Raji (cell line): Measurements from ENCODE around the gene DIP2B.

Source experiments
- POLR2A ChIP-seq: IDR thresholded peaks from 2 replicates; pipeline ENCODE4 v1.6.1; 2011; ENCODE audit warnings: low read depth, low read length, control low read depth; ENCODE audit not compliant: insufficient read depth

The DIP2B gene

DNA sequence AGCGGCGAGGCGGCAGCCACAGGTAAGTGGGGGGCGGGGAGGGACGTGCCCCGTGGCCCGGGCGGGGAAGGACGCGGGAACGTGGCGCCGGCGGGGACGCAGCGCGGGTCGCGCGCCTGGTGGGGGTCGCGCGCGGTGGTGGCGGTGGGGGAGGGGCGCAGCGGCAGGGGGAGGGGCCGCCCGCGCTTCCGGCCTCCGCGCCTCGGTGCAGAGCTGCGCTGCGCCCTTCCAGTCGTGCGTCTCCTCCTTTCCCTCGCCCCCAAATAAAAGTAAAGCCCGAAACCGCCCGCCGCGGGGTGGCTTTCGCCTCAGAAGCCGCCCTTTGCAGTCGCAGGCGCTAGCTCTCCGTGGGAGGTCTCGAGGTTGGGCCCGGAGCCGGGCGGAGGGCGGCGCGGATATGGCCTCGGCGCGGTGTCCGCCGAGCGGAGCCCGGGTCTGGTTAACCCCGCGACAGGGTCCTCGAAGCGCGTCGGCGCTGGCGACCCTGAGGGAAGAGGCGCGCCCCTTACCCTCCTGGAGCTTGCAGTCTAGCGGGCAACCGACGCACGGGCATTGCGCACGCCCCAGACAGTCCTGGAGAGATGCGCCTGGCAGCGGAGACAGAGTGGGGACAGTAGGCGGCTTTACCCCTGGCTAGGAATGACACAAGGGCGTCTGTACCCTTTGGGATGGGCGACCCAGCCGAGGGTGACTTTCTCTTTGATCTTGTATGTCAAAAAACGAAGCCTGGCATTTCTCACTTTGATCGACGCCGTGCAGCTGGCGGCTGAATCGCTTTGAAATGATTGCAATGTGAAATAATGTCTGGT lies 259.7 kb downstream of the DIP2B start:
- peak; percentile 45; the same call in 1 of the 2 replicates for TF ChIP-seq POLR2A

DNA sequence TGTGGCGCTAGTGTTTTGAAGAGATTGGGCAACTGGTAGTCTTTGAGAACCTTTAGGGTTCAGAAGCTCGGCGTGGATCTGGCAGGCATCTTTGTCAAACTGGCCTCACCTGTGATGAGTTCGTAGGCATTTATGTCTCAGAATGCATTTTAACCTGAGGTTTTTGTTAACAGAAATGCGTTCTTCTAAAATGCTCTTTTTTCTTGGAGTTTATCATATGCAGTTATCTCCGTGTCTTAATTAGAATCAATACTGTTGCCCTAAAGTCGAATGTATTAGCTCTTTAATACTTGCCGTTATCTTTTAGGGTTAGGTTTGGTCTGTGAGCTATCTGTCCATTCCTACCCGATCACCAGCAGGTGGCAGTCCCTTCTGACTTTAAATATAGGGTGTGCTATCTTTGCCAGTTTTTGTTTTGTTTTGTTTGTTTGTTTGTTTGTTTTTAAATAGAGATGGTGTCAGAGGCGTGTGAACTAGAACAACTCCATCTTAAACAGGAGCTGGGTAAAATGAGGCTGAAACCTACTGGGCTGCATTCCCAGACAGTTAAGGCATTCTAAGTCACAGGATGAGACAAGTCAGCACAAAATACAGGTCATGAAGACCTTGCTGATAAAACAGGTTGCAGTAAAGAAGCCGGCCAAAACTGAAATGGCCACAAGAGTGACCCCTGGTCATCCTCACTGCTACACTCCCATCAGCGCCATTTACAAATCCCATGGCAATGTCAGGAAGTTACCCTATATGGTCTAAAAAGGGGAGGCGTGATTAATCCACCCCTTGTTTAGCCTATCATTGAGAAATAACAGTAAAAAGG lies 260.5 kb downstream of the DIP2B start:
- TF ChIP-seq POLR2A: no peak

DNA sequence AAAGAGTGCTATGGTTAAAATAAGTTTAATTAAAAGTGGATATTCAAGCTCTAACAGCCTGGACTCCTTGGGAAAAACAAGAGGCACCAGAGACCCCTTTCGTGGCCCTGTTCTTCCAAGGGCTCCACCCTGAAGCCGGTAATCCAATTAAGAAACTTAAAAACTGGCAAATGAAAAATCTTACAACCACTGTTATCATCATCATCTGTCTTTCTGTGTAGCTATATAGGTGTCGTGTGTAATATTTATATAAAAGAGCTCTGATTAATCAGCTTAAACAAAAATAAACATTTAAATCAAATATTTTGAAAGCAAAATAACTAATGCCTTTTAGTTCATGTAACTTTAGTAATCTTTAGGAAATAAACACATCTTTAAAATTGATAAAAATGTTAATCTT lies 263.6 kb downstream of the DIP2B start:
- TF ChIP-seq POLR2A: no peak

DNA sequence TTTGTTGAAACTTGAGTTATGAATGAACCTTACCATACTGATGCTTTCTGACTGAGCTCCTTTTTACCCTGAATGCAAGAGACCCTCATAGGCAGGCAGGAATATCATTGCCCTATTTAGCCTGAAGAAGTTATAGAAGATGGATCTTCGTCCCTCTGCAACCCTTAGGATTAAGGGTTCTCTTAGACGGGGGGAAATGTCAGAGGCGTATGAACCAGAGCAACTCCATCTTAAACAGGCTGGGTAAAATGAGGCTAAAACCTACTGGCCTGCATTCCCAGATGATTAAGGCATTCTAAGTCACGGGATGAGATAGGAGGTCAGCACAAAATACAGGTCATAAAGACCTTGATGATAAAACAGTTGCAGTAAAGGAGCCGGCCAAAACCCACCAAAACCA lies 266.6 kb downstream of the DIP2B start:
- TF ChIP-seq POLR2A: no peak

DNA sequence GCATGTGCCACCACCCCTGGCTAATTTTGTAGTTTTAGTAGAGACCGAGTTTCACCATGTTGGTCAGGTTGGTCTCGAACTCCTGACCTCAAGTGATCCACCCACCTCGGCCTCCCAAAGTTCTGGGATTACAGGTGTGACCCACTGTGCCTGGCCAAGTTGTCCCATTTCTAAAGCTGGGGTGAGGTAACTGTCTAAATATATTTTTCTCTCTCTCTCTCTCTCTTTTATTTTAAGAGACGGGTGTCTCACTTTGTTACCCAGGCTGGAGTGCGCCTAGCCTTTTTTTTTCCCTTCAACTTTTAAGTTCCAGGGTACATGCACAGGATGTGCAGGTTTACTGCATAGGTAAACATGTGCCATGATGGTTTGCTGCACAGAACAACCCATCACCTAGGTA lies 267.7 kb downstream of the DIP2B start:
- no peak for TF ChIP-seq POLR2A

DNA sequence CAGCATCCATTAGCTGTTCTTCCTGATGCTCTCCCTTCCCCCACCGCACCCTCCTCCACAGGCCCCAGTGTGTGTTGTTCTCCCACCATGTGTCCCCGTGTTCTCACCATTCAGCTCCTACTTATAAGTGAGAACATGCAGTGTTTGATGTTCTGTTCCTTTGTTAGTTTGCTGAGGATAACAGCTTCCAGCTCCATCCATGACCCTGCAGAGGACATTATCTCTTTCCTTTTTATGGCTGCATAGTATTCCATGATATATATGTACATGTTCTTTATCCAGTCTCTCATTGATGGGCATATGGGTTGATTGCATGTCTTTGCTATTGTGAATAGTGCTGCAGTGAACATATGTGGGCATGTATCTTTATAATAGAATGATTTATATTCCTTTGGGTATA lies 268.1 kb downstream of the DIP2B start:
- TF ChIP-seq POLR2A: no peak

DNA sequence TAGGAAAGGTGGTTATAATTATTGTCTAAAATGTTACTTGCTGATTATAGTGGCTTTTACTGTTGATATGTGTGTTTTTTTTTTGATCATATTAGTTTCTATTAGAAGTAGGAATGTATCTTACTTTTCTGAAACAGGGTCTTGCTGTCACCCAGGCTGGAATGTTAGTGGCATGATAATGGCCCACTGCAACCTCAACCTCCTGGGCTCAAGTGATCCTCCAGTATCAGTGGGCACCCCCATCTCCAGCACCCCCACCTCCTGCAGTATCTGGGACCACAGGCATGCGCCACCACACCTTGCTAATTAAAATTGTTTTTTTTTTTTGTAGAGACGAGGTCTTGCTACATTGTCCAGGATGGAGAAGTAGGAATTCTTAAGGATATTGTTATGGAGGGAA lies 270.5 kb downstream of the DIP2B start:
- no peak for TF ChIP-seq POLR2A

DNA sequence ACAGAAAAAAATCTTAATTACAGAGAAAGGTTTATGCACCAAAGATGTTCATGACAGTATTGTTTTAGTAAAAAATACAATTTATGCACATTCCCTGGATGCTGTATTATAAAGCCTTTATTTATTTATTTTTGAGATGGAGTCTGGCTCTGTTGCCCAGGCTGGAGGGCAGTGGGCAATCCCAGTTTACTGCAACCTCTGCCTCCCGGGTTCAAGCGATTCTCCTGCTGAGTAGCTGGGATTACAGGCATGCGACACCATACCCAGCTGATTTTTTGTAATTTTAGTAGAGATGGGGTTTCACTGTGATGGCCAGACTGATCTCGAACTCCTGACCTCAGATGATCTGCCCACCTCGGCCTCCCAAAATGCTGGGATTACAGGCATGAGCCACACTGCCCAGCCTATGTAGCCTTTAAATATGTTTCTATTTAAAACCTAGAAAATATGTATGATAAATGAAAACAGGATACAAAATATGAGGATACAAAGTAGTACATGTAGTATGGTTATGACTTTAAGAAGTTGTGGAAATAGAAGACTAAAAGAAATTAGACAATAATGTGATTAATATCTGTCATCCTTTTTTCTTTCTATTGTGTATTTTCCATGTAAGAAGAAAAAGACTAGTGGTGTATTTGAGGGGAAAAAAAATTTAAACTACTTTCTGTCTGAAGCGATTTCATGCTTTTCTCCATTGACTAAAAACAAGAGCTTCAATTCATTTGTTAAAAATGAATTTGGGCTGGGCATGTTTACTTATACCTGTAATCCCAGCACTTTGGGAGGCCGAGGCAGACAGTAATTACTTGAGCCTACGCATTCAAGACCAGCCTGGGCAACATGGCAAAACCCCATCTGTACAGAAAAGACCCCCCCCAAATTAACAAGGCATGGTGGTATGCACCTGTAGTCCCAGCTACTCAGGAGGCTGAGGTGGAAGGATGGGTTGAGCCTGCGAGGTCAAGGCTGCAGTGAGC lies 272.3 kb downstream of the DIP2B start:
- no peak for TF ChIP-seq POLR2A

DNA sequence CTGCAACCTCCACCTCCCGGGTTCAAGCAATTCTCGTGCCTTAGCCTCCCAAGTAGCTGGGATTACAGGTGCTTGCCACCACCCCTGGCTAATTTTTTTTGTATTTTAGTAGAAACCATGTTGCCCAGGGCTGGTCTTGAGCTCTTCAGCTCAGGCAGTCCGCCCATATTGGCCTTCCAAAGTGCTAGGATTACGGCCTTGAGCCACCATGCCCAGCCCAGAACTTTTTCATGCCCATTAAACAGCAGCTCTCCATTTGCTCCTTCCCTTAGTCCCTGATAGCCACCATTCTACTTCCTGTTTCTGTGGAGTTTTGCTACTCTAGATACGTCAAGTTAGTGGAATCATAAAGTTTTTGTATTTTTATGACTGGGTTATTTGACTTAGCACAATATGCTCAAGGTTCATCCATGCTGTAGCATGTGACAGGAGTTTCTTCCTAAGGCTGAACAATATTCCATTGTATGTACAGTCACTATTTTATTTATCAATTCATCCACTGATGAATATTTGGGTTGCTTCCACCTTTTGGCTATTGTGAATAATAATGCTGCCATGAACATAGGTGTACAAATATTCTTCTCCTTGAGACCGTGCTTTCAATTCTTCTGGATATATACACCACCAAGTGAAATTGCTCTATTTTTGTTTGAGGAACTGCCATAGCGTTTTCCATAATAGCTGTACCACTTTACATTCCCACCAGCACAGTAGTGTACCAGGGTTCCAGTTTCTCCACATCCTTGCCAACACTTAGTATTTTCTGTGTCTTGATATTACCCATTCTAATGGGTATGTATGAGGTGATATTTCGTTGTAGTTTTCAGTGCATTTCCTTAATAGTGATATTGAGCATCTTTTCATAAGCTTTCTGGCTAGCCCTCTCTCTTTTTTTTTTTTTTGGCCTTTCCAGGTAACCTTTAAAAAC lies 274.1 kb downstream of the DIP2B start:
- TF ChIP-seq POLR2A: no peak

DNA sequence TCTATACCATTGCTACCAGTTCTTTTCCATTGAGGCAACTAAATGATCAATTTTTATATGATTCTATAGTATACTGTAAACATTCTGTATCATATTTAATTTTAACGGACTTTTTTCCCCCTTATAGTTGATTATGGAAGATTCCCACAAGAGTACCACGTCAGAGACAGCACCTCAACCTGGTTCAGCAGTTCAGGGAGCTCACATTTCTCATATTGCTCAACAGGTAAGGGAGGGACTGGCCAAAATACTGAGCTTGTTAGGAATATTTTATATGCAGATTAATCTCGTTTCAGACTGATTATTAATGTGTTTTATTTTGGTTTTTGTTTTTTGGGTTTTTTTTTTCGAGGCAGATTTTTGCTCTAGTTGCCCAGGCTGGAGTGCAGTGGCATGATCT lies 275.2 kb downstream of the DIP2B start:
- TF ChIP-seq POLR2A: no peak

DNA sequence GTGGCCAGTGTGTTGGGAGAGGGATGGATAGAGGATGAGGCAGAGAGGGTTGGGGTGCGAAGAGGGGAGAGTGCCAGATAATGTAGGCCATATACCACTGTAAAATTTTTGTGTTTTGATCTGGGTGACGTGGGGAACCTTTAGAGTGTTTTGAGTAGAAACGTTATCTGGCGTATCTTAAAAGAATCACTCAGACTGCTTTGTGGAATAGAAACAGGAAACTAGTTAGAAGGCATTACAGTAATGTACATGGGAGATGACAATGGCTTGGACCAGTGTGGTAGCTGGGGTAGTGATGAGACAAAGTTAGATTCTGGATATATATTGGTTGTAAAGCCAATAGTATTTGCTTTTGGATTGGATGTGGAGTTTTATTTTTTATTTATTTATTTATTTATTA lies 279.7 kb downstream of the DIP2B start:
- TF ChIP-seq POLR2A: no peak

DNA sequence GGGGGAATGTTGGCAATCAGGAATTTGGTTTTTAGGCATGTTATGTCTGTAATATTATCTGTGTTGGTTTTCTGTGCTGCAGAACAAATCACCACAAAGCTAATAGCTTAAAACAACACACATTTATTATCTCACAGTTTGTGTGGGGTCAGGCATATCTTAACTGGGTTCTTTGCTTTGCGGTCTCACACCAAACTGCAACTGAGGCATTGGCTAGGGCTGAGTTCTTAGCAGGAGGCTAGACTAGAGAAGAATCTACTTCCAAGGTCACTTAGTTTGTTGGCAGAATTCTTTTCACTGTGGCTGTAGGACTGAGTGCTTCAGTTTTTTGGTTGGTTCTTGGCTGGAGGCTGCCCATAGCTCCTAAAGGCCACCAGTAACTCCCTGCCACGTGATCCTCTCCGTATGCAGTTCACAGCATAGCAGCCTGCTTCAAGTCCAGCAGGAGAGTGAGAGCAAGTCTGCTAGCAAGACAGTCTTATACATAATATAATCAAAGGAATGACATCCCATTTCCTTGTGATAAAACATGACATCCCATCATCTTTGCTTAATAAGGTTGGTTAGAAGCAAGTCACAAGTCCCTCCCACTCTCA lies 280.7 kb downstream of the DIP2B start:
- no peak for TF ChIP-seq POLR2A

DNA sequence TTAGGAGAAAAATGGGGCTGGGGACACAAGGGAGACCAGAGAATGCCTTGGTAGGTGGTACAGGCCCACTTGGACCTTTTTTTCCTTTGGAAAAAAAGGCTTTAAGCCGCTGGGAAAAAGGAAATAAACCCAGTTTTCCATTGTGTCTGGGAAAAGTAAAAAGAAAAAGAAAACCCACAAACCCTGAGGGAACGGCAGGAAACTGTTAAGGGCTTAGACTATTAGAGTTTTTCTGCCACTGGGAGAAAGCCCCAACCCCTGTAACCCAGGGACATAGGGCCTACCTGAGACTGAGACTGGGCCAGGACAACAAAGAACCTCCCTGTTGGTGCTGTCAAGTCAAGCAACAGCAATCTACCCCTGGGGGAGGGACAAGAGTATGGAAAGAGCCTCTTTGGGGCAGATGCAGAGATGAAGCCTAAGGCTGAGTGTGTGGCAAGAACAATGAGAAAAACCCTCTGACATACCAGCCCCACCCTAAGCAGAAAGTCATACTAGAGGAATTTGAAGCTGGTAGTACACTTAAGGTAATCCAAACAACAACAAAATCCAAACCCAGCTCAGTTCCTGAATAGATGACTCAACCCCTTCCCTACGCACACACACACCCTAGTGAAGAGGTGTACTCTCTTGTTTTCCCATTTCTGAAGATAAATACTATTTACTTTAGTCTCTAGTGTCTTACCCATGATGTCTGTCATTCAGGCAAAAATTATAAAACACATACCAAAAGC lies 281.9 kb downstream of the DIP2B start:
- TF ChIP-seq POLR2A: no peak
